SW480 (cell line): ENCODE results near the gene C16orf54.
"Not testable (repeated sequence)": the region's sequence is repeated elsewhere in the genome, so short reads cannot be mapped to it uniquely, and the experiment has no call there.

Experiments
- DNase-seq: peaks from one replicate; pipeline ENCODE4 v3.0.0-alpha.2; 2016; ENCODE audit warnings: low spot score

The C16orf54 gene

GRCh38 chr16:29745853-29746345, at the start of gene C16orf54:
C16orf54 (minus strand) TSS chr16:29745990; CDS start chr16:29744951, 1,039 bp downstream.
- peak; percentile 91 for DNase-seq

DNA sequence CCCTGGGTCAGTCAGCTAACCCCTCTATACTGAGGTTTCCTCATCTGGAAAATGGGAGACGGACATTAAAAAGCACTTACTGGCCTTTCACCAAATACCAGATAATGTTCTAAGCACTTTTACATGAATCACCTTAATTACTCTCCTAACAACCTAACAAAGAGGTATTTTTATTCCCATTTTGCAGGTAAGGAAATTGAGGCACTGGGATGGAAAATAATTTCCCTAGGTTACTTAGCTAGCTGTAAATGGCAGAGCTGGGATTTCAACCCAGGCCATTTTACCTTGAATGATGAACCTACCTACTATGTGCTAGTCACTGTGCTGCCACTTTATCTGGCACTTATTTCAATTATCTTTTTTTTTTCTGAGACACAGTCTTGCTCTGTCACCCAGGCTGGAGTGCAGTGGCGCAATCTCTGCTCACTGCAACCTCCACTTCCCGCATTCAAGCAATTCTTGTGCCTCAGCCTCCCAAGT, 48.5 kb upstream of the C16orf54 start:
- no peak for DNase-seq

DNA sequence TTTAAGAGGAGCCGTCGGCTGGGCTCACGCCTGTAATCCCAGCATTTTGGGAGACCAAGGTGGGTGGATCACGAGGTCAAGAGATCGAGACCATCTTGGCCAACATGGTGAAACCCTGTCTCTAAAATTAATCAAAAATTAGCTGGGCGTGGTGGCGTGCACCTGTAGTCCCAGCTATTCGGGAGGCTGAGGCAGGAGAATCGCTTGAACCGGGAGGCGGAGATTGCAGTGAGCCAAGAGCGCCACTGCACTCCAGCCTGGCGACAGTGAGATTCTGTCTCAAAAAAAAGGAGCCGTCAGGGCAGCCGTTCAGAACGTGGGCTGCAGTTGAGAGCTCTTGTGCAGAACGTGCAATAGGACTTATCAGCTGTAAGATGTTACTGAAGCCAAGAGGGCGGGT, 47.4 kb upstream of the C16orf54 start:
- not testable (repeated sequence) for DNase-seq

DNA sequence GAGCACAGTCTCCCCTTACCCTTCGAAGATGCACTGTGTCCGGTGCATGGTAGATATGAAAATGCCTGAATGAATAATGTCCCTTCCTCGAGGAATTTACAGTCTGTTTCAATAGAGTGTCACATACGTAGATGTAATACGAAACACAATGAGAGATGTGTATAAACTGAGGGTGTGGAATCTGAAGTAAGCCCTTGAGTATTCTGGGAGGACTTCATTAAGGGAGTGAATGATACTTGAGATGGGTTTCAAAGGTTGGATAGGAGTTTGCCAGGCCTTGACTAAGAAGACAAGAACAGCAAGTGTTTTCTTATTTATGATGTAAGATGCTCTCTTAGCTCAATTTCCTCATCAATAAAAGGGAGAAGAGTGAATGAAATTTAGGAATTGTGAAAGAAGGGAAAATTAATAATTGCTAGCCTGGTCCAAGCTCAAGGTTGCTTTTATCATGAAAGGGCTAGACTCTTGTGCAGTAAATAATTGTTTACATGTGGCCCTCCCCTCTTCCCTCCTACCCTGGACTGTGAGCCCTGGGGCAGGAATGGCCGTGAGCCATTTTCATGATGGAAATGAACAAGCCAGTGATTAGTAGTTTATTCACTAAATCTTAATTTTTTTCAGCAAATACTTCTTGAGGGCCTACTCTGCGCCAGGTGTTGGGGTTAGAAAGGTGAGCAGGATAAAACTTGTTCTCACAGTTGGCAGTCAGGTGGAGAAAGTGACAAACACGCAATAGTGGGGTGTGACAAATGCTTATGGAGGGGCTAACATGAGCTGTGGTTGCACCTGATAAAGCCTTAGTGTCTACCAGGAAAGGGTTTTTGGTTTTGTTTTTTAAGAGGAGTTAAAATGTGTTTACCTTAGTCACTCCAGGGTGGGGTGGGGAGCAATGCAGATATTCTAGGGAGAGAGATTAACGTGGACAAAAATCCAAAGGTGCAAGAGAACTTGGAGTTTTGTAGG, 46.3 kb upstream of the C16orf54 start:
- no peak for DNase-seq

DNA sequence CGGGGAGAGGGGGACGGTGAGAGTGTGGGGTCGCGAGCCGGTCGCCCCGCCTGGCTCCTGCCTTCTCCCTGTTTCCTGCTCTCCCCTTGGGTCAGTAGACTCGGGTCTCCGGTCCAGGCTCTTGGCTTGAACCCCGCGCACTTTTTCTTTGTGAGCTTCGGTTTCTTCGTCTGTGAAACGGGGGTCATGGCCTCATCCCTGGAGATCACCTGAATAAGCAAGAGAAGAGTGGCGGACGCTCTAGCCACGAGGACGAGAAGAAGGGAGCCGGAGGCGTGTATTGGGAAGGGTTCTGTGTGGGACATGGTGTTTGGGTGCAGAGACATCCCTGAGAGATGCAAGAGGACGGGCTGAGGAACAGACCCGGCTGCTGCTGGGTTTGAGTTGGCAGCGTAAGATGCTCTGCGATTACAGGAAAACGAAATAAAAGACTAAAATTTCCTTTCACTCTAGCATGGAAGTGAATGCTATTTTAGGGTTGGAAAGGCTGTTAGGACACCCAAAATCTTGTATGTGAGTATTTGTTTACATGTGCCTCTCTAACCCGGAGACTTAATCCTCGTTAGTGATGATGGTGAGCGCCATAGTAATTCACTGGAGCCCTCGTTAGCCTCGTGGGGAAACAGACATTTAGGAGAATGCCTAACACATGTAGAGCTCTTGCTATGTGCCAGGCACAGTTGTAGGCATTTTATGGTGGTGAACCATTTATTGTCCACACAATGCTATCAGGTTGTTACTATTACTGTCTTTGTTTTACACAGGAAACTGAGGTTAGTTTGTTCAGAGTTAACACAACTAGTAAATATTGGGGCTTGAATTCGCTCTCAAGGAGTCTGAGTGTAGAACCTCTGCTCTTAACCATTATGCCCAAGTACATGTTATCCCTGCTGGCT, 45.4 kb upstream of the C16orf54 start:
- DNase-seq: no peak

DNA sequence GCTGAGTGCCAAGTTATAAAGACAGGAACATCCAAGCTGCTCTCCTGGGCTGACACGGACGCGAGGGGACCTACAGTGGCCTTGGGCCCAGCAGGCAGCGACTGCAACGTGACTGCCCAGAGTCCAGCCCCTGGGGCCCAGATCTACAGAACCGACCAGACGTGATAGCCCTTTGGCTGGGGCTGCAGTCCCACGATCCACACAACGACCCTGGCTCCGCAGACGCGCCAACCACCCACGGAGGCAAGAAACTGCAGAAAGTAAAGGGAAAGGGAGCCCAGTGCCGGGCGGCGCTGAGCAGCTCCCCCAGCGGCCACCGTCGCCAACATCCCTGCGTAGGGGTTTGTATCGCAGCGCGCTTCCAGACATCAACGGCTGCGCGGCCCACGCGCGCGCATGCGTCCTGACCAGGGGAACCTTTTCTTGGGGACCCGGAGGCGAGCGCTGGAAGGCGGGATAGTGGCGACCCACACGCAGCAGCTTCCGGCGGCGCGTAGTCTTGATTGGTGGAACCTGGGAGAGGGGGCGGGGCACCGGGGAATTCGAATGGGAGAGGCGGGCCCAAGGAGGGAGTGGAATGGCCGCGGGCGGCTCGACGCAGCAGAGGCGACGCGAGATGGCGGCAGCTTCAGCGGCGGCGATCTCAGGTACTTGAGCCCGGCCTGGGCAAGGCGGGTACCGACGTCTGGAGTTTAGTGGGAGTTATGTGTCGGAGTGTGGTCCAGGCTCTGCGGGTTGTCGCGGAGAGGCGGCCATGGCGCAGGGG, 44.6 kb upstream of the C16orf54 start, which contains the start of gene KIF22:
TSS of gene KIF22 (plus strand) at position 569 of the 766 bp plus-strand sequence. CDS start at position 578, 9 bp downstream.
- DNase-seq: peak; percentile 96

- DNase-seq: no peak
These were observed 44.0 kb upstream of the C16orf54 start for GRCh38 chr16:29789775-29790182.

- not testable (repeated sequence) for DNase-seq
These were observed 41.4 kb upstream of the C16orf54 start for GRCh38 chr16:29787155-29787554.

DNA sequence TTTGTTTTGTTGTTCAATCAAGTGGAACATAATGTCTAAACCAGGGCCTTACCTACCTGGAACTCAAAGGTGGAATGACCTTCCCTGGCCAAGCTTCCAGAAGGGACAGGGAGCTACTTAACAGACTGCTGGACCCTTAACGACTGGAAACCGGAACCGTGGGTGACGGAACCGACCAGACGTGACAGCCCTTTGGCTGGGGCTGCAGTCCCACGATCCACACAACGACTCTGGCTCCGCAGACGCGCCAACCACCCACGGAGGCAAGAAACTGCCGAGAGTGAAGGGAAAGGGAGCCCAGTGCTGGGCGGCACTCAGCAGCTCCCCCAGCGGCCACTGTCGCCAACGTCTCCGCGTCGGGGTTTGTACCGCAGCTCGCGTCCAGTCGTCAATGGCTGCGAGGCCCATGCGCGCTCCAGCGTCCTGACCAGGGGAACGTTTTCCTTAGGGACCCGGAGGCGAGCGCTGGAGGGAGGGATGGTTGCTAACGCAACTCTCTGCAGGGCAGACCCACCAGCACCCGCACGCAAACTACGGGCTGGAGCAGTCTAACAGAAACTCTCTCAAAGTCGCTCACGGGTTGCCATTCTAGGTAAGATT, 39.2 kb upstream of the C16orf54 start:
- no peak for DNase-seq

- DNase-seq: no peak
These were observed 38.4 kb upstream of the C16orf54 start for GRCh38 chr16:29784157-29784556.

GRCh38 chr16:29783094-29783953, 37.5 kb upstream of the C16orf54 start:
- DNase-seq: not testable (repeated sequence)

- no peak for DNase-seq
These were observed 33.7 kb upstream of the C16orf54 start for GRCh38 chr16:29779474-29779873.

GRCh38 chr16:29777576-29778350, 32.0 kb upstream of the C16orf54 start, which contains the start of gene ZG16:
ZG16 (plus strand) TSS chr16:29778256; CDS start chr16:29779267, 1,011 bp downstream.
- no peak for DNase-seq

GRCh38 chr16:29775742-29776408, 30.1 kb upstream of the C16orf54 start:
- peak; percentile 41 for DNase-seq

GRCh38 chr16:29774730-29775129, 28.9 kb upstream of the C16orf54 start:
- no peak for DNase-seq

DNA sequence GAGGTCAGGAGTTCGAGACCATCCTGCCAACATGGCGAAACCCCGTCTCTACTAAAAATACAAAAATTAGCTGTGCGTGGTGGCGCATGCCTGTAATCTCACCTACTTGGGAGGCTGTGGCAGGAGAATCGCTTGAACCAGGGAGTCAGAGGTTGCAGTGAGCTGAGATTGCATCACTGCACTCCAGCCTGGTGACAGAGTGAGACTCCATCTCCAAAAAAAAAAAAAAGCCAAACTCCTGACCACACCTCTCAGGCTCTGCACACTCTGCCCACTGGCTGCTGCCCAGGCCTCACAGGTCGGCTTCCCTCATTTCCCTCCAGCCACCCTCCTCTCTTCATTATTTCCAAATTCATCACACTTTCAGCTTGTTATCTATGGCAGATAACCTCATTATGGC, 26.5 kb upstream of the C16orf54 start:
- DNase-seq: not testable (repeated sequence)

DNA sequence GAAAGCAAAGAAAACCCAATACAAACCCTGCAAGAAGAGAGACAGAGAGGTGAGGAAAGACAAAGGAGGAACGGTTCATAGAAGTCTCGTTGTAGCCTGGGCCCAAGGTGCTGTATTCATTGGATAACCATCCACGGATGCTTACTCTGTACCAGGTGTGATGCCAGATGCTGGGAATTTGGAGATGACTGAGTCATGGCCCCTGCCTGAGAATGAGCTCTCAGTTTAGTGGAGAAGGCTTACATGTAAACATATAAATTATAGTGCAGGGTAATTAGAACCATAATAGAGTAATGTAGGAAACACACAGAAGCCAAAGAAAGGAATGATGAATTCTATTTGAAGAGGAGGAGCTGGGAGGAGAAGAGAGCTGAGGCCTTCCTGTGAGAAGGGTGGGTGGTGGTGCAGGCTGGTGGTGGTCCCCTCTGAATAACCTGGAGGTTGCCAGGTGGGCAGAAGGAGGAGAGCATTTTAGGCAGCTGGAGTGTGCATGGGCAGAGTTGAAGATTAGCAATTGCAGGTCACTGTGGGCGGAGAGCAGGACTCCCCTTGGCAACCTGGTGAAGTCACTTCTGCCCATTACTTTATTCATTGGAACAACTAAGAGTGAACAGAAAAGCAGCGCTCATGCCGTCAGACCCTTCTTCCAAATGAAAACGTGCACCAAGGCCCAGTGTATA, 24.6 kb upstream of the C16orf54 start:
- no peak for DNase-seq

- DNase-seq: no peak
These were observed 23.7 kb upstream of the C16orf54 start for GRCh38 chr16:29769507-29769906.
